ENCODE data around the gene ISCA1.

GRCh38 chr9:86279839-86280238 lies 2.5 kb downstream of the ISCA1 start:
- TF ChIP-seq ZNF70 (CRISPR knock-in tag; IDR thresholded peaks at IDR 0.05) (no peak), OSR1 (CRISPR knock-in tag; IDR thresholded peaks at IDR 0.05) (no peak), ARNTL (CRISPR knock-in tag; IDR thresholded peaks at IDR 0.05; ENCODE audit: borderline replicate concordance, low read depth) (no peak), ZFP3 (CRISPR knock-in tag; IDR thresholded peaks at IDR 0.05) (no peak), SNAI2 (CRISPR knock-in tag; IDR thresholded peaks at IDR 0.05) (no peak), GLIS3 (CRISPR knock-in tag; IDR thresholded peaks at IDR 0.05) (no peak), ISL1 (CRISPR knock-in tag; IDR thresholded peaks at IDR 0.05) (no peak), CSDC2 (CRISPR knock-in tag; IDR thresholded peaks at IDR 0.05) (no peak), PATZ1 (CRISPR knock-in tag; IDR thresholded peaks at IDR 0.05; ENCODE audit: borderline replicate concordance) (no peak), CREB5 (CRISPR knock-in tag; IDR thresholded peaks at IDR 0.05; ENCODE audit: low read depth) (no peak), TSHZ2 (CRISPR knock-in tag; IDR thresholded peaks at IDR 0.05) (no peak), ZNF565 (CRISPR knock-in tag; conservative IDR thresholded peaks at IDR 0.05; ENCODE audit: low read depth) (no peak)

Measured in SK-N-SH treated with all-trans-retinoic acid at 6 μM for 48 hours (cell line).